Endothelial cell of umbilical vein (primary cell): ENCODE results near the gene MUC2. TPM values are rescaled to one million over a fixed set of nuclear protein-coding genes. Genes with fewer than 3 reads are reported as not detected.

Experiments used
- BruUV-seq: library from RNA; stranded (reverse); fragments of 400-500 nt; replicated peaks from 2 replicates; lab custom pipeline; 2021; lab: Mats Ljungman, UMichigan
- CTCF ChIA-PET: fragments of 300-600, 350-600 bp; sonication (Branson Sonifier 250); formaldehyde crosslinking; loops from one replicate; lab custom pipeline; 2021; ENCODE audit warnings: antibody characterized with exemption, inconsistent platforms; lab: Charles Lee
- POLR2A ChIA-PET: fragments of 300-600, 350-600 bp; sonication (Branson Sonifier 250); formaldehyde crosslinking; loops from one replicate; lab custom pipeline; 2021; ENCODE audit warnings: antibody characterized with exemption, inconsistent platforms; lab: Charles Lee
- DNase-seq: peaks from one replicate; pipeline ENCODE4 v3.0.0-alpha.2; 2011; ENCODE audit warnings: low read depth, low spot score
- FAIRE-seq: peaks from 2 replicates; lab custom pipeline; 2011; peaks lifted over from hg19 to GRCh38; lab: Jason Lieb, UNC
- H2AFZ ChIP-seq: 2 replicates; pipeline ENCODE4 v1.6.0; 2012; ENCODE audit warnings: low read depth, low read length, control low read depth, inconsistent platforms
- H3K27ac ChIP-seq: 2 replicates; pipeline ENCODE4 v1.5.1; 2011; ENCODE audit warnings: low read depth, mild to moderate bottlenecking, control low read depth, low read length, moderate library complexity; ENCODE audit not compliant: insufficient read depth
- H3K27me3 ChIP-seq, 2 experiments: 2 replicates each; pipeline versions ENCODE4 v1.6.0 to v1.6.1; 2011; ENCODE audit warnings: low read length in 2 of 2, mixed read lengths in 1 of 2; ENCODE audit not compliant: control insufficient read depth in 2 of 2, insufficient read depth in 2 of 2
- H3K36me3 ChIP-seq, 2 experiments: 2 replicates in 1 of 2; 3 replicates in 1 of 2; pipeline ENCODE4 v1.5.1; 2011; ENCODE audit warnings: low read length in 2 of 2, mild to moderate bottlenecking in 1 of 2, moderate library complexity in 1 of 2; ENCODE audit not compliant: control insufficient read depth in 2 of 2, insufficient read depth in 2 of 2; ENCODE audit errors: extremely low read depth in 1 of 2
- H3K4me1 ChIP-seq: 3 replicates; pipeline ENCODE4 v1.5.1; 2011; ENCODE audit warnings: mild to moderate bottlenecking, low read length; ENCODE audit not compliant: control insufficient read depth, insufficient read depth; ENCODE audit errors: extremely low read depth
- H3K4me2 ChIP-seq: 2 replicates; pipeline ENCODE4 v1.6.1; 2011; ENCODE audit warnings: low read length, control low read depth, mixed read lengths; ENCODE audit not compliant: insufficient read depth
- H3K4me3 ChIP-seq, 3 experiments: fragments of 200-600 bp in 1 of 3; sonication (generic), shearing (Covaris generic) in 1 of 3; replicated peaks in 1 of 3; 2 replicates each; pipeline ENCODE4 v1.5.1; 2011 to 2016; ENCODE audit warnings: control low read depth in 3 of 3, low read length in 3 of 3, mild to moderate bottlenecking in 2 of 3, inconsistent platforms in 1 of 3, low read depth in 1 of 3, moderate library complexity in 1 of 3; ENCODE audit not compliant: insufficient read depth in 1 of 3
- H3K79me2 ChIP-seq: 2 replicates; pipeline ENCODE4 v1.6.0; 2012; ENCODE audit warnings: low read length, inconsistent platforms; ENCODE audit not compliant: control insufficient read depth, insufficient read depth
- H3K9ac ChIP-seq: replicated peaks from 2 replicates; pipeline ENCODE3; 2011; ENCODE audit warnings: low read length, control low read depth; ENCODE audit not compliant: insufficient read depth; ENCODE audit errors: extremely low read depth
- H3K9me1 ChIP-seq: replicated peaks from 3 replicates; pipeline ENCODE4 v1.6.0; 2011; ENCODE audit warnings: mild to moderate bottlenecking, low read length; ENCODE audit not compliant: control insufficient read depth, insufficient read depth; ENCODE audit errors: extremely low read depth
- H3K9me3 ChIP-seq: replicated peaks from 2 replicates; pipeline ENCODE4 v1.5.1; 2012; ENCODE audit warnings: low read length, inconsistent platforms; ENCODE audit not compliant: control insufficient read depth, insufficient read depth
- H4K20me1 ChIP-seq: replicated peaks from 2 replicates; pipeline ENCODE3; 2011; ENCODE audit warnings: mild to moderate bottlenecking, low read length; ENCODE audit not compliant: control insufficient read depth, insufficient read depth; ENCODE audit errors: extremely low read depth
- EZH2 ChIP-seq: IDR thresholded peaks from 2 replicates; pipeline ENCODE4 v1.6.1; 2012; ENCODE audit warnings: borderline replicate concordance, low read depth, mild to moderate bottlenecking, moderate library complexity, low read length, inconsistent platforms; ENCODE audit not compliant: severe bottlenecking
- FOS ChIP-seq: IDR thresholded peaks from 2 replicates; pipeline ENCODE4 v1.6.1; 2011; ENCODE audit warnings: mild to moderate bottlenecking, low read length, moderate library complexity, borderline replicate concordance; ENCODE audit not compliant: insufficient read depth
- GATA2 ChIP-seq: IDR thresholded peaks from 2 replicates; pipeline ENCODE4 v1.7.0; 2011; ENCODE audit warnings: low read depth, mild to moderate bottlenecking, moderate library complexity, mixed read lengths, low read length; ENCODE audit not compliant: insufficient read length, insufficient read depth
- JUN ChIP-seq: IDR thresholded peaks from 2 replicates; pipeline ENCODE4 v1.6.1; 2011; ENCODE audit warnings: borderline replicate concordance, low read depth; ENCODE audit not compliant: insufficient read length, insufficient read depth
- MYC ChIP-seq: IDR thresholded peaks from one replicate; pipeline ENCODE4 v1.6.1; 2011; ENCODE audit warnings: mild to moderate bottlenecking, low read depth, low read length
- POLR2A ChIP-seq: IDR thresholded peaks from 2 replicates; pipeline ENCODE4 v1.6.1; 2012; ENCODE audit warnings: low read depth, mild to moderate bottlenecking, control low read depth, low read length
- POLR2AphosphoS5 ChIP-seq: IDR thresholded peaks from 2 replicates; pipeline ENCODE4 v1.6.1; 2012; ENCODE audit warnings: low read depth, mild to moderate bottlenecking, control low read depth, low read length, moderate library complexity; ENCODE audit not compliant: insufficient read depth
- dilution Hi-C: fragments of 300-500 bp; cut with MboI; formaldehyde crosslinking; loops from one replicate; pipeline ENCODE4 v1.15.0; 2019; ENCODE audit warnings: low sequenced_read_pairs; ENCODE audit not compliant: extremely low pct_ligation_motif_present
- intact Hi-C: fragments of 100-400 bp; cut with micrococcal nuclease; formaldehyde crosslinking; loops from one replicate; pipeline ENCODE4 v1.10.0; 2022
- polyA plus RNA-seq, 4 experiments: library from polyadenylated mRNA; depleted of rRNA in 3 of 4; stranded (reverse) in 3 of 4; unstranded in 1 of 4; fragments of >200 nt; gene quantifications; 2 replicates each; pipeline versions ENCODE4 v1.2.1 to v1.2.3, GENCODE V29; 2011 to 2012; ENCODE audit warnings: missing spikeins in 1 of 4
- total RNA-seq: library from RNA; stranded (reverse); gene quantifications from 2 replicates; pipeline ENCODE4 v1.2.3, GENCODE V29; 2021
- TF ChIP-seq, protein P1 (sequence below), 2 donors: IDR thresholded peaks; 1 replicate in 1 of 2; 2 replicates in 1 of 2; pipeline ENCODE4 v1.5.1; 2011; ENCODE audit warnings: low read length in 2 of 2, mild to moderate bottlenecking in 2 of 2, moderate library complexity in 2 of 2, control low read depth in 1 of 2, inconsistent platforms in 1 of 2, low read depth in 1 of 2; ENCODE audit not compliant: insufficient read depth in 1 of 2; ENCODE audit errors: extremely low read depth in 1 of 2
- TF ChIP-seq, protein P2 (sequence below): IDR thresholded peaks from 2 replicates; pipeline ENCODE4 v1.6.1; 2011; ENCODE audit not compliant: insufficient read depth, insufficient read length

MUC2 gene
- total and polyA plus RNA-seq, 2 donors (not counting 3 experiments of a cell fraction or from before 2014, with no cell fraction given) = not detected

DNA sequence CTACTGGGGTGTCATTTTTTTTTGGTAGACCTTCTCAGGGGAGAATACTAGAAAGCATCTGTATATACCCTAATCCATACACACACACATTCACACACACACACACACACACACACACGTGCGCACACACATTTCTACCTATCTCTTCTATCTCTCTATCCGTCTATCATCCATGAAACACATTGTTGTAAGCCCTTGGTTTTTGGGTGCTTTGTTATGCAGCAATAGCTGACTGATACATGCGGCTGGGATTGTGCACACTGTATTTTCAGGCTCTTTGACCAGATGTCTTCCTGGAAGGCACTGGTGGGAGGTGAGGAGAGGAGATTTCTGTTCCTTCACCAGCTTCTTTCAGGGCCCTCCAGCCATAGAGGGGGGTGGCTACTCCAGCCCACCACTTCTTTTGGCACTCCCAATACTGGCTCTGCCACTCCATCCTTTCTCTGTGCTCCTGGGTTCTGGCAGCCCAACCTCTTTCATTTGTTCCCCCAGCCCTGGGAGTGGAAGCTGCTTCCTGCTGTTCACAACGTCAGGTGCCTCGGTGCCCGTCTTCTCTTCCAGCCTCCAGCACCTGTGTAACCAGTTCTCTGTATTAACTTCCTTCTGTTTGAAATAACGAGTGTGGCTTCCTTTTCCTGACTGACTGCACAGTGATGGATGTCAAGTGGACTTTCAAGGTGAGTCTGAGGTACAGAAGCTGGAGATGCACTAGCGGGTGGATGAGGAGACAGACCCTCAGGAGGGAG, 12.4 kb upstream of the MUC2 start:
- no peak for TF ChIP-seq POLR2A
- ChIA-PET POLR2A (no interaction called here), CTCF (interaction anchor here (1.3 kb wide), 1 partner anchor 11 kb away, joined by 4 read pairs; no protein-coding TSS in a partner anchor)
- H3K4me3 ChIP-seq = no peak overlapping the region
- no peaks in the 10 kb centered on the region for H3K79me2 ChIP-seq
- intact Hi-C loops = no loop called here
- DNase-seq (no peak), FAIRE-seq (no peak)
- no TSS peak for BruUV-seq
- H3K4me2 ChIP-seq = no peak overlapping the region
- H2AFZ ChIP-seq = no peak overlapping the region
- peaks cover 5 to 7% of the 10 kb centered on the region in 2 experiments for H3K27me3 ChIP-seq
- no peak overlapping the region for H3K27ac ChIP-seq
- no peaks in the 10 kb centered on the region for H3K9me1 ChIP-seq
- H4K20me1 ChIP-seq = no peaks in the 10 kb centered on the region
- no peak overlapping the region for H3K9ac ChIP-seq
- H3K9me3 ChIP-seq = no peaks in the 10 kb centered on the region
- dilution Hi-C loops = no loop called here
- H3K4me1 ChIP-seq = no peaks in the 10 kb centered on the region
- H3K36me3 ChIP-seq = no peaks in the 10 kb centered on the region

DNA sequence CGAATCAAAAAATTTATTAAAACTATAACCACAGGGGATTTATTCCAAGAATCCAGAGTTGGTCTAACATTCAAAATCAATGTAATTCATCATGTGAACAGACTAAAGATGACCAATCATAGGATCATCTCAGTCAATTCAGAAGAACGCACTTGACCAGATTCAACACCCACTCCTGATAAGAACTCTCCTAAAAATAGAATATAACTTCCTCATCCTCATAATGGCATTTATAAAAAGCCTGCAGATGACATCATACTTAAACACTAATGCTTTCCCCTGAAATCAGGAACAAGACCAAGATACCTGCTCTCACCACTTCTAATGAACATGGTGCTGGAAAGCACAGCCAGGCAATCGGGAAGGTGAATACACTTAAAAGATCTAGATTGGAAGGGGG, 10.5 kb upstream of the MUC2 start:
- dilution Hi-C loops = no loop called here
- POLR2A ChIA-PET = no interaction called here
- CTCF ChIA-PET = no interaction called here

More for the DNA sequence above, 10.5 kb upstream of the MUC2 start:
- no peaks in the 10 kb centered on the region for H4K20me1 ChIP-seq
- intact Hi-C loops = no loop called here
- H3K4me1 ChIP-seq = no peaks in the 10 kb centered on the region
- FAIRE-seq (no peak), DNase-seq (no peak)
- no peaks in the 10 kb centered on the region for H3K9me1 ChIP-seq
- no peak overlapping the region for H2AFZ ChIP-seq
- TF ChIP-seq GATA2 (no peak), MYC (no peak), POLR2A (no peak), FOS (no peak), EZH2 (no peak), JUN (no peak), POLR2AphosphoS5 (no peak)
- TF ChIP-seq, protein P1, sequence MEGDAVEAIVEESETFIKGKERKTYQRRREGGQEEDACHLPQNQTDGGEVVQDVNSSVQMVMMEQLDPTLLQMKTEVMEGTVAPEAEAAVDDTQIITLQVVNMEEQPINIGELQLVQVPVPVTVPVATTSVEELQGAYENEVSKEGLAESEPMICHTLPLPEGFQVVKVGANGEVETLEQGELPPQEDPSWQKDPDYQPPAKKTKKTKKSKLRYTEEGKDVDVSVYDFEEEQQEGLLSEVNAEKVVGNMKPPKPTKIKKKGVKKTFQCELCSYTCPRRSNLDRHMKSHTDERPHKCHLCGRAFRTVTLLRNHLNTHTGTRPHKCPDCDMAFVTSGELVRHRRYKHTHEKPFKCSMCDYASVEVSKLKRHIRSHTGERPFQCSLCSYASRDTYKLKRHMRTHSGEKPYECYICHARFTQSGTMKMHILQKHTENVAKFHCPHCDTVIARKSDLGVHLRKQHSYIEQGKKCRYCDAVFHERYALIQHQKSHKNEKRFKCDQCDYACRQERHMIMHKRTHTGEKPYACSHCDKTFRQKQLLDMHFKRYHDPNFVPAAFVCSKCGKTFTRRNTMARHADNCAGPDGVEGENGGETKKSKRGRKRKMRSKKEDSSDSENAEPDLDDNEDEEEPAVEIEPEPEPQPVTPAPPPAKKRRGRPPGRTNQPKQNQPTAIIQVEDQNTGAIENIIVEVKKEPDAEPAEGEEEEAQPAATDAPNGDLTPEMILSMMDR (IDR thresholded peaks at IDR 0.05; ENCODE audit: extremely low read depth in 1 of 2, insufficient read depth in 1 of 2, low read depth in 1 of 2, low read length in 2 of 2) = no peak
- TF ChIP-seq, protein P2, sequence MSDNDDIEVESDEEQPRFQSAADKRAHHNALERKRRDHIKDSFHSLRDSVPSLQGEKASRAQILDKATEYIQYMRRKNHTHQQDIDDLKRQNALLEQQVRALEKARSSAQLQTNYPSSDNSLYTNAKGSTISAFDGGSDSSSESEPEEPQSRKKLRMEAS = no peak
- no peaks in the 10 kb centered on the region for H3K9me3 ChIP-seq
- no peak overlapping the region for H3K4me2 ChIP-seq
- peaks cover 5 to 7% of the 10 kb centered on the region in 2 experiments for H3K27me3 ChIP-seq
- H3K36me3 ChIP-seq = no peaks in the 10 kb centered on the region
- BruUV-seq = no TSS peak
- H3K79me2 ChIP-seq = no peaks in the 10 kb centered on the region
- H3K9ac ChIP-seq = no peak overlapping the region
- no peak overlapping the region for H3K4me3 ChIP-seq
- H3K27ac ChIP-seq = no peak overlapping the region
